Hematopoietic multipotent progenitor cell treated with erythropoietin and hydrocortisone succinate and interleukin-3 and kit ligand, for 4 days (in vitro differentiated cells): ENCODE results near the gene CALN1.
"Not testable (repeated sequence)": the region's sequence is repeated elsewhere in the genome, so short reads cannot be mapped to it uniquely, and the experiment has no call there.

Experiments used
- DNase-seq: peaks from one replicate; pipeline ENCODE4 v3.0.0-alpha.2; 2015

The CALN1 gene

DNA sequence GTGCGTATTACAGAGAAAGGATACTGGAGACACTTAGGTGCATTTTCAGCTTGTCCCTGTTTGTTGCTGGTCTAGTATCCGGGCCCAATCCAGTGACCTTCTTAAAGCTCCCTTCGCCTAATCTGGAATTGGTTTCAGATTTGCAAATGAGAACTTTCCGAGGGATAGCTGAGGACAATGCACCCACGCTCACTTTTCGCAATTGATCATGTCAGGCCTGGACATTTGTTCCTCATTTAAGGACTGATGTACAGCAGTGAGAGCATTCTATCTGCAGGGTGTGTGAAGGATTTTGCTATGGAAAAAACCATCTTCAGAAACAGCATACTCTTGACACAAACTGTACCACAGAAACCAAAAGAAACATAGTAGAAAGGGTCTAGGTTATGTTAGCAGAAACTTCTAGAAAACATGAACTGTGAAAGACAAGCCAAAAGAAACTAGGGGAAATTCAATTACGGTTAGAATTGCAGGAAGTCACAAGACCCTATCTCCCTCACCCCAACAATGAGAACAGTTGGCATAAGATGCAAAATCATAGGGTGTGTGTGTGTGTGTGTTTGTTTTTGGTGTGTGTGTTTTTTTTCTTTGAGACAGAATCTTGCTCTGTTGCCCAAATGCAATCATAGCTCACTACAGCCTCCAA, 331.1 kb downstream of the CALN1 start:
- peak; percentile 48 for DNase-seq

DNA sequence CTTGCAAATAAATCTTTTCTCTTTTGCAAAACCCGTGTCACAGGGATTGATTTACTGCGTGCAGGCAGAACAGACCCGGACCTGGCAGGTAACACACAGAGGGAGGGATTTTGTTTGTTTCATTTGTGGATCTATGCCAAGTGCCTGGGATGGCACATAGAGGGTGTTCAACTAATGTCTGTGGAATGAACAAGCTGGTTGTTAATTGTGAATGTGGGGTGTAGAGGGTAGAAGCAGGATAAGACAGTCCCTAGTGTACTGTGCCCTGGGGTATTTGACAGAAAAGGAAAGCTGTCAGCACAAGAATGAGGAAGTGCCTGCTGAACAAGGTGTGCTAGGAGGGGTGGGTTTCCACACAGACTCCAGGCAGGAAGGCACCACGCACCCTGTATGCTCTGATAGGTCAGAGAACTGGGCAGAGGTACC, 331.8 kb downstream of the CALN1 start:
- DNase-seq: peak; percentile 37

DNA sequence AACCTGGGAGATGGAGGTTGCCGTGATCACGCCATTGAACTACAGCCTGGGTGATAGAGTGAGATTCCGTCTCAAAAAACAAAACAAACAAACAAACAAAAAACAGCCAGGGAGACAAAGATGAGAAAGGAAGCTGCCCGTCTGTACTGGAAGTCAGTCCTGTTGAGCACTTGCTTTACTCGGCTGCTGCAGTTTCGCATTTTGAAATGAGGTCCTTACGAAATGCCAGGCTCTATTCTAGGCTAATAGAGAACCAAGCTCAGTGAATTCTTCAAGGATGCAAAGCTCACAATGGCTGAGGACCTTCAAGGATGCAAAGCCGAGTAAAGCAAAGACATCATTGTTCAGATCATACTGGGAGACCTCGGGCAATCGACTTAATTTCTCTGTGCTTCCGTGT, 333.3 kb downstream of the CALN1 start:
- DNase-seq: no peak

DNA sequence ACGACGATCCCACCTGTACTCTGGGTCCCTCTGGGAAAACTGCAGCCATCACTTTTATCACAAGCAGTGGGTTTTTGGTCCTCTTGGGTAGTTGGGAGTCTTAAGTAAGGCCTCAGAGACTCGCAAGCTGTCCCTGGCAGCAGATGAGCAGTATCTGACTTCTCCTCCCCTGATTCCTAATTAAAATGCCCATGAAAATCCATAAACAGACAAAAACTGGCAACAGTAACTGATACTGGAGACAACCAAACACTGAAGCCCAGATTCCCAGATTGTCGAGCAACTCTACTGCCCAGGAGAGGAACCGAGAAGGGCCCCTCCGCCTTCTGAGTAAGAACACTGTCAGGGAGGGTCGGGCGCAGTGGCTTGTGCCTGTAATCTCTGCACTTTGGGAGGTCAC, 333.8 kb downstream of the CALN1 start:
- DNase-seq: no peak

DNA sequence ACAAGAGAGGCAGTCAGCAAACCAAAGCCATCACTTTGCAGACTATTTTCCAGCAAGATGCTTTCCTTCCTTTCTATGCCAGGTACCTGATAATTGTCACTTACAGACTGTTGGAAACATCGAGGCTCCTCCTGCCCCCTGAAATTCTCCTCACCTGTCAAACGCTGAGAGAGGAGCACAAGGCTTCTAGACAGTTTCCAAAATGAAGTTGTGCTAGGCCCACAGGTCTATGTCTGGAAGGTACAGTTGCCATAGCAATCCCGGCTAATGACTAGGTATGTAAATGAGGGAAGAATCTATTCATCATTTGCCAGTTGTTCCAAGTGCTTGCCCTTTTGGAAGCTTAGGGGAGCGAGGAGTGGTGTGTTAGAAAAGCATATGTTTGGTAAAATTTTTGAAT, 334.4 kb downstream of the CALN1 start:
- DNase-seq: no peak

DNA sequence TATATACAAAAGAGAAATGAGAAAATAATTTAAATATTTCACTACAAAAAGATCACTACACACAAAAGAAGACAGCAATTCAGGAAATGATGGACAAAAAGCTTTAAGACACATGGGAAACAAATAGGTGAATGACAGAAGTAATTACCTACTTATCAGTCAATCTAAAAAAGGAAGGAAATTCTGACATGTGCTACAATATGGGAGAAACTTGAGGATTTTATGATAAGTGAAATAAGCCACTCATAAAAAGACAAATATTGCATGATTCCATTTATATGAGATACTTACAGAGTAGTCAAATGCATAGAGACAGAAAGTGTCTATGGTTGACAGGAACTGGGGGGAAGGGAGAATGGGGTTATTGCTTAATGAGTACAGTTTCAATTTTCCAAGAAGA, 339.2 kb downstream of the CALN1 start:
- DNase-seq: peak; percentile 24

DNA sequence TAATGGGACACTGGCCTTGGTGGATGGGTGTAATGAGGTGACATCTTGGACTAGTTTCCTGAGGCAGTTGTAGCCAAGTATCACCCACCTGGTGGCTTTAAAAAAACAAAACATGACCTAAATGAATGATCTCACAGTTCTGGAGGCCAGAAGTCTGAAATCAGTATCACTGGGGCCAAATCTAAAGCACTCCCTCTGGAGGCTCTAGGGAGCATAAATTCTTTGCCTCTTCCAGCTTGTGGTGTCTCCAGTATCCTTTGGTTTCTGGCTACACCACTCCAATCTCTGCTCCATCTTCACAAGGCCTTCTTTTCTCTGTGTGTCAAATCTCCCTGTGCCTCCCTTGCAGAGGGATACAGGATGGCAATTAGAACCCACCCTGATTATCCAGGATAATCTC, 342.9 kb downstream of the CALN1 start:
- peak; percentile 28 for DNase-seq

DNA sequence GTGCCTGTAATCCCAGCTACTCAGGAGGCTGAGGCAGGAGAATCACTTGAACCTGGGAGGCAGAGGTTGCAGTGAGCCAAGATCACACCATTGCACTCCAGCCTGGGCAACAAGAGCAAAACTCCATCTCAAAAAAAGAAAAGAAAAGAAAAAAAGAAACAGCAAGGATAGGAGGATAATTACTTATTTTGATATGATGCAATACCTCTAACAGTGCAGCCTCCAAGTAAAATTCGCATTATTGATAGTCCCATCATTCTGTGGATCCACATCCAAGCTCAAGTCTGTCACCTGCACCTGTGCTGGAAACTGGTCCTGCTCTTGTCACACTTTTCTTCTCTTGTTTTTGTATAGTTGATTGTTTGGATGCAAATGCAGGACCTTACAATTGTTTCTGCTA, 346.4 kb downstream of the CALN1 start:
- DNase-seq: not testable (repeated sequence)

DNA sequence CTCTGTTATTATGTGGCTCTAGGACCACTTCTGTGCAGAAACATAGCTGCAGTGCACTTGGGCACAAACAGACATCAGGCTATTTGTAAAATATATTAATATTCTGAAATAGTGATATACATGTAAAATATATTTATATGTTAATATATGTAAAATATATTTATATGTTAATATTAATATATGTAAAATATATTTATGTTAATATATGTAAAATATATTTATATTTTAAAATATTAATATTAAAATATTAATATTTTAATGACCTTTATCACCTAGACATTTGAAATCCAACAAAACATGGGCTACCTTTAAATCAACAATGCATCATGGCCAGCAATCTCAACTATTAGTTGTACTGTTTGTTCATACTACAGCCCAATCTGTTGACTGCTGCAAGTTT, 347.2 kb downstream of the CALN1 start:
- no peak for DNase-seq

DNA sequence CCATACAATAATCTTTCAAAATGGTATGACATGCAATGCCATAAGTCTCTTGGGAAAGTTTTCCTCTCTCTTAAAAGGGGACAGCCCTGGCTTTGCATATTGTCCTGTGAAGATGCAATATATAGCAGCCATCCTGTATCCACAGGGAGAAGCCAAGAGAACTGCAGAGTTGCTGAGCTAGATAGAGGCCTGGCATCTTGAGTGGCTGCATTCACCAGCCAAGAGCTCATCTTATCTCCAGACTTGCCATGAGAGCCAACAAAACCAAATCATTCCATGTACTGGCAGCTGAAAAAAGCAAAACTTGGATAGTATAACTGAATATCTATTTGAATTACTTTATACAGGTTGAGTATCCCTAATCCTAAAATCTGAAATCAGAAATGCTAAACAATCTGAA, 348.8 kb downstream of the CALN1 start:
- DNase-seq: no peak

DNA sequence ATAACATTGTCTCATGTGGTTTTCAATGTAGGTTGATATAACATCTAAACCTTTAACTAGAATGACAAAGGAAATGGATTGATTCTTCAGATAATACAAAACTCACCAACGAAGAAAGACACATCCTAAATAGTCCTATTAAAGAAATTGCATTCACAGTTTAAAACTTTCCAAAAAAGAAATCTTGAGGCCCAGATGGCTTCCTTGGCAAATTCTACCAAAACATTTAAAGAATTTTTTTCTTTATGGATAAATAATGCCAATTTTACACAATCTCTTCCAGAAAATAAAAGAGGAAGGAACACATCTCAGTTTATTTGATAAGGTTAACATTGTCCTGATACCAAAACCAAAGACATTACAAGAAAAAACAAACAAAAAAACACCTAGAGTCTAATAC, 349.5 kb downstream of the CALN1 start:
- DNase-seq: no peak

DNA sequence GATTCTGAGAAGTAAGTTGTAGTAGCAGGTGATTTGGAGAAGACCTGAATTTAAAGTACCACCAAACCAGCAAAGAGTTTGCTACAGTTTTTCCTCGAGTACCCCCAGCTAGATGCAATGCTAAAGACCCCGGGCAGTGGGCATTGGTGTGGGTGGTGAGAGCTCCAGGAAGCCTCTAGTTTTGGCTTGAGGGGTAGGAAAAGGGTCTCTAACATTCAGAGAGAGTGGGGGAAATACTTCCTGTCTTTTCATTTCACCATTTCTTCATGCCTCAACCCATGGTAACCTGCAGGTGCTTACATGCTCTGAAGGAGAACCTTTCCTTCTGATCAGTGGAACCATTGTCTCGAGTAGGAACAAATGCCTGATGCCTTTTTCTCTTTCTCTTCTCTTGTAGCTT, 352.2 kb downstream of the CALN1 start:
- no peak for DNase-seq

DNA sequence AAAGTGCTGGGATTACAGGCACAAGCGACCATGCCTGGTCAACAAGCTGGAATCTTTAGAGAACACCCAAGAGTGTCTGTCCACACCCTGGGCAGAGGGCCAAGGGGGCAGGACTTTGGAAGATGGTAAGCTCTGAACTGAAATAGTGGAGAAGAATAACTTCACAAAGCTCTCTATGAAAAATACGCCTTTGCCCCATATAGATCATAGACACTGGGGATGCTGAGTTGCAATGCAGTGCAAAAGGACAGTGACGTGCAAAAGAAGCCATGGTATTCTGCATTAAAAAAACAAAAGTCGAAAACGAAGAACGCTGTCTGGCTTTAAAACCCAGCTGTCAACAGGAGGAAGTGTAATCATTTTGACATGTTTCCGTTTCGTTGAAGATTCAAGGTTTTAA, 353.6 kb downstream of the CALN1 start:
- peak; percentile 78 for DNase-seq

DNA sequence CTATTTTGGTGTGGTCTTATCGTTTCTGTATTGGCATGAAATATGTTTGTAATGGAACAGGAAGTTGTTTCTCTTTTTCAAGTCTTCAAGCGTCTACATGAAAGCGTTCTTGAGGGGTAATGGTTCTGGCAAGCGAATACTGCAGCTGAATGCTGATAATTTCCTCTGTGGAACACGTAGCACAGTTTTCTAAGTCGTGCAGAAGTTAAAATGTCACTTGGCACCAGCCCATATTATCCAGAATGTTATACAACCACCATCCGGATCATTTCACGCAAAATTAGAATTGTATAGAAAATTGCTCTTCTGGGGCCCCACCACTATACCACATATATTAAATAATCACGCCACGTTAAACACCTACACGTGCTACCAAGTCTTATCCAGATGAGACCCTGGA, 354.3 kb downstream of the CALN1 start:
- DNase-seq: peak; percentile 26

DNA sequence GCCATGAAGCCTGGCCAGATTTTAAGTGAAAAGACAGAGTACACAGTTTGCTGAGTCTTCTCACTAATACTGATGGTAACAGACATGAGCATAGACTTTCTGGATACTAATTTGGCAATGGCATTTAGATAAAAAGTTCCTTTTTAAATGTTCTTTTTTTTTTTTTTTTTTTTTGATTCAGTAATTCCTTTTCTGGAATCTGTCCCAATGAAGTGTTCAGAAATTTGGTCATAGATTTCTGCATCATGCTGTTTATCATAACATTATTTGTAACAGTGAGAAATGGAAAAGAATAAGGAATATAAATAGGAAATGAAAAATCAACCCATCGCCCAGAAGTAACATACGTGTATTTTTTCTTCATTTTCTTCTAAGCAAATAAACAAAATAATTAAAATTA, 354.9 kb downstream of the CALN1 start:
- no peak for DNase-seq

DNA sequence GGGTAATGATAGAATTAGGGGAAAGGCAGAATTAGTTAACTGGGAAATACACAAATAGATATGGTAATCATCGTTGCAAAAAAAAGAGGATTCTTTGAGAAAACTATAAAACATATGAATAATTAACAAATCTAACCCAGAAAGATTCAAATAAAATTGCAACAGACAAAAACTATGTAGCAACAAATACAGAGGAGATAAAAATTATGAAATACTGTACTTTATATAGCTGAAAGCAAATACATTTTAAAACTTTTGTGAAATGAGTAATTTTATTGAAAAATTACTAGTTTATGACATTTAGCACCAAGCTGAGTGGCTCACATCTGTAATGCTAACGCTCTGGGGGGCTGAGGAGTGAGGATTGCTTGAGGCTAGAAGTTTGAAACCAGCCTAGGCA, 356.7 kb downstream of the CALN1 start:
- no peak for DNase-seq

DNA sequence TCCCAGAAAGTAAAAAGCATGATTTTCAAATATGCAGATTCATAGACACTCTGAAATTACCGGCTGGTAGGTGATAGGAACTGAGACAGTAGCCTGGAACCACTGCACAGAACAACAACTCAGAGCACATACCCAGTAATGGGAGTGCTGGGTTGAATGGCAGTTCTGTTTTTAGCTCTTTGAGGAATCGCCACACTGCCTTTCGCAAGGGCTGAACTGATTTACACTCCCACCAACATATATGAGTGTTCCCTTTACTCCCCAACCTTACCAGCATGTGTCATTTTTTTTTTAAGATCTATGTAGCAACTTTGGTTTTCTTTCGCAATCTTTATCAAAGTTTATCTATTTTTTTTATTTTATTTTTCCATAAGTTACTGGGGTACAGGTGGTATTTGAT, 358.8 kb downstream of the CALN1 start:
- peak; percentile 64 for DNase-seq

DNA sequence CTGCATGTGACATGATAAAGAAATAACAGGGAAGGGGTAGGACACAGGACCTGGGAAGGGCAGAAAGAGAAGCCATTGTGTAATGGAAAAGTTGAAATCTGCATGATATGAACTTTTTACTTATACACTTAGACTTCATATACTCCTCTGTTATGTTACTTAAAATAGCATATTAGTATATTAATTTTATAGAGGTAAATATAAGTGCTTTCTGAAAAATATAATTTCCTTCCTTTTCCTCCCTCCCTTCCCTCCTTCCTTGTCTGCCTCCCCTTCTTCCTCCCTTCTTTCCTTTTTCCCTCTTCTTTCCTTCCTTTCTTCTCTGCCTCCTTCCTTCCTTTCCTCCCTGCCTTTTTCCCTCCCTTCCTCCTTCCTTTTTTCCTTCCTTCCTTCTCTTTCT, 363.7 kb downstream of the CALN1 start:
- no peak for DNase-seq

DNA sequence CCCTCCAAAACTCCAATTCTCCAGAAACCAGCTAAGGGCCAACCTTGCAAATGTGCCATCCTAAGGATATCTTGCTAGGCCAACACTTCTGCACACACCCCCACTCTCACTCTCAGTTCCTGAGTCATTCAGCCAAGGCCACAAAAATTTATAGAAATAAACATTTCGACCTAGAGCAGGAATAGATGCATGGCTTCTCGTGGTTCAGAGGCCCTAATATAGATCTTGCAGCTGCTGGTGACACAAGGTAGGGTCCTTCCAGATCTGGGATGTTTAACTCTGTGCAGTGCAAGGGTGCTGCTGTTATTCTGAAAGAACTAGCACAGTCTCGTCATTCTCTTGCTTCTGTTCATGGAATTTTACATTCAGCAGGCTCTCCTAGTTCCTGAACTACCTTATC, 369.3 kb downstream of the CALN1 start:
- no peak for DNase-seq

DNA sequence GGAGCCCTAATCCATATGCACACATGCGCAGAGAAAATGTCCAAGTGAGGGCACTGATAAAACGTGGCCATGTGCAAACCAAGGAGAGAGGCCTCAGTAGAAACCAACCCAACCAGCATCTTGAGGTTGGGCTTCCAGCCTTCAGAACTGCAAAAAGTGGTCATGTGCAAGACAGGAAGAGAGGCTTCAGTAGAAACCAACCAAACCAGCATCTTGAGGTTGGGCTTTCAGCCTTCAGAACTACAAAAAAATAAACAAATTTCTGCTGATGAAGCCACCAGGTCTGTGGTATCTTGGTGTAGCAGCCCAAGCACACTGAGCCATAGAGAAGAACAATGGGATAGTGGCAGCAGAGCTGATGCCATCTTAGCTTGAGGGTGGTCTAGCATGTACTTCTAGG, 371.5 kb downstream of the CALN1 start:
- DNase-seq: peak; percentile 25

DNA sequence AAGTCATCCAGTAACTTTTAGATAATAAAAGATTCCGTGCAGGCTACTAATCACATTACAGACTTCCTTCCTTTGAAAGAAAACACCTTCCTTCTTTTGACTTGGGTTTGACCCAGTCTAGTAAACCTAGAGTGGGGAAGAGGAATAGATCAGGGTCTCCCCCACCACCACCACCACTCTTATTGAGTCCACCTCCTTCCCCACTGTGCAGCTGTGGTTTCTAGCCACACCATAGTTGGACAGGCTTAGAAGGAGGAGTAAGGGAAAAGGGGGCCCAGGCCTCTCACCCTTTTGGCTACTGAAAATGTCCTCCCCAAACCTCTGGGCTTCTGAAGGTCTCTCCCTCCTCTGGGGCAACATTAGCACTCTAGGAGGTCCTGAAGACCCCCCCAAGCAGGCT, 372.7 kb downstream of the CALN1 start:
- DNase-seq: peak; percentile 20

DNA sequence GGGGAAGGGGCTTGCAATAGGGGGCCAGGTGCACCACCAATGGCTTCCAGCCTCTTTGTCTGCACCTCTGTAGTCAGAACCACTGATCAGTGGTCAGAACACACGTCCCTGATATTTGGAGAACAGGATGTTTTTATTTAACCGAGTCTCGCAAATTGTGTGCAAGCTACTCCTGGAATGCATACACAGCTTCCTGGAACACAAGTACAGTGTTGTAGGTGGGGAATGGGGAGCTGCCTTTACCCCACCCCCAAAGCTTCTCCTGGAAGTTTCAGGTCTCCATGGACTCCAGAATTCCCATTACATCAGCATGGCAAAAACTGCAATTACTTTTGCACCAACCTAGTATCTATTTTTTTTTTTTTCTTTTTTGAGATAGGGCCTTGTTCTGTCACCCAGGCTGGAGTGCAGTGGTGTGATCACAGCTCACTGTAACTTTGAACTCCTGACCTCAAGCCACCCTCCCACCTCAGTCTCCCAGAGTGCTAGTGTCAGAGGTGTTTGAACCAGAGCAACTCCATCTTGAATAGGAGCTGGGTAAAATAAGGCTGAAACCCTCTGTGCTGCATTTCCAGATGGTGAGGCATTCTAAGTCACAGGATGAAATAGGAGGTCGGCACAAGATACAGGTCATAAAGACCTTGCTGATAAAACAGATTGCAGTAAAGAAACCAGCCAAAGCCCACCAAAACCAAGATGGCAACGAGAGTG, 374.0 kb downstream of the CALN1 start:
- DNase-seq: no peak

DNA sequence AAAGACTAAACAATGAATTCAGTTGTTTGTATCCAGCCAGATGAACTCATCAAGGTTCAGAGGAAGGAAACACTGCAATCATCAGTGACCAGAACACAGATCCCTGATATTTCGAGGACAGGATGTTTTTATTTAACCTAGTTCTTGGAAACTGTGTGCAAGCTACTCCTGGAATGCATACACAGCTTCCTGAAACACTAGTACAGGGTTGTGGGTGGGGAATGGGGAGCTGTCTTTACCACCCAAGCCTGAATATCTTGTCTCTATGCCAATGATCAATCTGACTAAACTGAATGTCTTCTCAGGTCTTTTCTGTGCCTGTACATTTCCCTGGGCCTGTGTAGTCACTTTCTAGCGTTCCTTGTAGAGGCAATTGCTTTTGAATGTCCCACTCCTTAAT, 374.6 kb downstream of the CALN1 start:
- DNase-seq: peak; percentile 51

DNA sequence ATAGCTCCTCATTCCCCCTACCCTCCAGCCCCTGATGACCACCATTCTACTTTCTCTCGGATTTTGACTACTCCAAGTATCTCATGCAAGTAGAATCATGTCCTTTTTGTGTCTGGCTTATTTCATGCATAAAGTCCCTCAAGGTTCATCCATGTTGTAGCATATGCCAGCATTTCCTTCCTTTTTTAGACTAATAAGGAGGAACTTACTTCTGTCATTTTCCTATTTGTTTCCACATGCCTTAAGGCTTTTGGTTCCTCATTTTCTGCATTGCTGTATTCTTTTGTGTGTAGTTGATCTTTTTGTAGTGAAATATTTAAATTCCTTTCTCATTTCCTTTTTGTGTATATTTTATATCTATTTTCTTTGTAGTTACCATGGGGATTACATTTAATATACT, 376.9 kb downstream of the CALN1 start:
- peak; percentile 66 for DNase-seq

DNA sequence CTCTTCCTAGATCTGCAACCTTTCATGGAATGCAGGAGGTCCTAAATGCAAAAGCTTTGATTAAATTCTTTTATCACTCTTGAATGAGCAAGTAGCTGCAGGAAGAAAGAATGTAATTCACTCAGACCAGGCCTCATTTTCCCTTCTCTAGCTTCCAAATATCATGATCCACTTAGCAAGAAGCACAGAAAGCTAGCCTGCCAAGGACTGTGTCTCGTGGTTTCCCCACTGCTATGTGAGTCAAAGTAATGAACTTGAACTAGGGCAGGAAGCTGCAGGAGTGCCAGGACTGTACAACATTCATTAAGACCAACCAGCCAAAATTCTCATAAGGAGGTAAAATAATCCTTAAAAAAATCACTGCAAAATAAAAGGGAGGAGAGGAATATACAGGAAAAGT, 379.2 kb downstream of the CALN1 start:
- no peak for DNase-seq
